ENCODE measurements around the gene TPP2. TPM values are rescaled to one million over a fixed set of nuclear protein-coding genes. Genes with fewer than 3 reads are reported as not detected.

TPP2 gene
- polyA plus RNA-seq, 4 donors, result 10.5 to 39.8 (median 15.4) TPM

GRCh38 chr13:102677122-102677521 is 80.3 kb downstream of the TPP2 start:
- 93 to 95% (median 94%) methylated on average over 4 of the region's 4 CpGs for WGBS, 3 donors
- H3K9me3 ChIP-seq (ENCODE audit: control insufficient read depth in 2 of 2, insufficient read depth in 1 of 2, low read depth in 1 of 2, low read length in 1 of 2), result no peaks in the 10 kb centered on the region

GRCh38 chr13:102678339-102679107 is 81.7 kb downstream of the TPP2 start:
- no peak overlapping the region for H3K27ac ChIP-seq (ENCODE audit: low read depth in 1 of 3, low read length in 2 of 3)
- no peak overlapping the region for H3K4me3 ChIP-seq (ENCODE audit: low read depth in 1 of 3, low read length in 3 of 3)
- DNase-seq (no peak), FAIRE-seq (no peak)
- H3K9me3 ChIP-seq (ENCODE audit: control insufficient read depth in 2 of 2, insufficient read depth in 1 of 2, low read depth in 1 of 2, low read length in 1 of 2), result no peaks in the 10 kb centered on the region
- H3K27me3 ChIP-seq (ENCODE audit: control insufficient read depth in 3 of 3, insufficient read depth in 3 of 3, low read length in 3 of 3), result no peaks in the 10 kb centered on the region
- 90 to 93% (median 92%) methylated on average over 5 of the region's 5 CpGs for WGBS, 3 donors
- peaks cover 4 to 8% (median 5%) of the 10 kb centered on the region in 3 donors for H3K36me3 ChIP-seq (ENCODE audit: control insufficient read depth in 3 of 3, insufficient read depth in 2 of 3, low read depth in 1 of 3, low read length in 3 of 3)
- H3K4me1 ChIP-seq (ENCODE audit: control insufficient read depth in 3 of 3, insufficient read depth in 2 of 3, low read depth in 1 of 3, low read length in 2 of 3), result no peaks in the 10 kb centered on the region

More at GRCh38 chr13:102677122-102677521, 80.3 kb downstream of the TPP2 start:
- peaks cover 4 to 13% (median 5%) of the 10 kb centered on the region in 3 donors for H3K36me3 ChIP-seq (ENCODE audit: control insufficient read depth in 3 of 3, insufficient read depth in 2 of 3, low read depth in 1 of 3, low read length in 3 of 3)
- no peak for DNase-seq
- FAIRE-seq, result no peak
- no peak overlapping the region for H3K27ac ChIP-seq (ENCODE audit: low read depth in 1 of 3, low read length in 2 of 3)
- no peaks in the 10 kb centered on the region for H3K27me3 ChIP-seq (ENCODE audit: control insufficient read depth in 3 of 3, insufficient read depth in 3 of 3, low read length in 3 of 3)
- no peaks in the 10 kb centered on the region for H3K4me1 ChIP-seq (ENCODE audit: control insufficient read depth in 3 of 3, insufficient read depth in 2 of 3, low read depth in 1 of 3, low read length in 2 of 3)
- no peak overlapping the region for H3K4me3 ChIP-seq (ENCODE audit: low read depth in 1 of 3, low read length in 3 of 3)

DNA sequence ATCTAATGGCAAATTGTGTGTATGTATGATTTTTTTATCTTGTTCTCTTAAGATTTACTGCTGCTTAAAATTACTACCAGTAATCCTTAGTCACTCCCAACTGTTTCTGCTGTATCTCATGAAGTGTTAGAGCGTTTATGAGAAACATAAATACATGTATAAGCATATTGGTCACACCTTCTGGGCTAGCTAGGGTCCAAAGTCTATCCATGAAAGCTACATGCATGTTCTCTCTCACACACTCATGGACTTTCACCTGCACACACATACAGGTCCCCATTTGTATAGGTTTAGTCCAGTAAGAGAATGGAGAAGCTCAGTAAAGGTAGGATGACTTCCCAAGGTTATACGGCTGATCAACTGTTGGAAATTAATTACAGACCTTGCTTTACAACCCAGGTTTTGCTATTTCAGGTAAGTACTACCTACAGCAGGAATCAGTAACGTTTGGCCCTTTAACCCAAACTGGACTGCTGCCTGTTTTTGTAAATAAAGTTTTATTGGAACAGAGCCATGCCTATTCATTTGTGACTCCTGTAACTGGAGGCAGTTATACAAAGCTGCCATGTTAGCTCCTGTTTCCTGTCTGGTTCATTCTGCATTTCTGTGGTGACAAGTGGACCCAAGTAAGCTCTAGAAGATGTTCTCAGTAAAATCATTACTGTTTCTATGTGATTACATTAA is 82.8 kb downstream of the TPP2 start:
- H3K9me3 ChIP-seq (ENCODE audit: control insufficient read depth in 2 of 2, insufficient read depth in 1 of 2, low read depth in 1 of 2, low read length in 1 of 2), result no peaks in the 10 kb centered on the region
- H3K27me3 ChIP-seq (ENCODE audit: control insufficient read depth in 3 of 3, insufficient read depth in 3 of 3, low read length in 3 of 3), result no peaks in the 10 kb centered on the region
- DNase-seq (peak; percentile 72 to 73), FAIRE-seq (no peak)
- peaks cover 3 to 6% (median 4%) of the 10 kb centered on the region in 3 donors for H3K36me3 ChIP-seq (ENCODE audit: control insufficient read depth in 3 of 3, insufficient read depth in 2 of 3, low read depth in 1 of 3, low read length in 3 of 3)
- no peak overlapping the region for H3K4me3 ChIP-seq (ENCODE audit: low read depth in 1 of 3, low read length in 3 of 3)
- H3K27ac ChIP-seq (ENCODE audit: low read depth in 1 of 3, low read length in 2 of 3), result no peak overlapping the region
- H3K4me1 ChIP-seq (ENCODE audit: control insufficient read depth in 3 of 3, insufficient read depth in 2 of 3, low read depth in 1 of 3, low read length in 2 of 3), result no peaks in the 10 kb centered on the region
- 51 to 63% (median 52%) methylated on average over 3 of the region's 3 CpGs for WGBS, 3 donors

- no peak overlapping the region for H3K4me3 ChIP-seq (ENCODE audit: low read depth in 1 of 3, low read length in 3 of 3)
- WGBS, 3 donors, result 71 to 80% (median 79%) methylated on average over 4 of the region's 4 CpGs
- no peak overlapping the region for H3K27ac ChIP-seq (ENCODE audit: low read depth in 1 of 3, low read length in 2 of 3)
- FAIRE-seq (no peak), DNase-seq (no peak)
- peaks cover 1 to 6% (median 4%) of the 10 kb centered on the region in 3 donors for H3K36me3 ChIP-seq (ENCODE audit: control insufficient read depth in 3 of 3, insufficient read depth in 2 of 3, low read depth in 1 of 3, low read length in 3 of 3)
- H3K27me3 ChIP-seq (ENCODE audit: control insufficient read depth in 3 of 3, insufficient read depth in 3 of 3, low read length in 3 of 3), result no peaks in the 10 kb centered on the region
- H3K4me1 ChIP-seq (ENCODE audit: control insufficient read depth in 3 of 3, insufficient read depth in 2 of 3, low read depth in 1 of 3, low read length in 2 of 3), result no peaks in the 10 kb centered on the region
- no peaks in the 10 kb centered on the region for H3K9me3 ChIP-seq (ENCODE audit: control insufficient read depth in 2 of 2, insufficient read depth in 1 of 2, low read depth in 1 of 2, low read length in 1 of 2)
Measured at GRCh38 chr13:102680133-102680717, 83.4 kb downstream of the TPP2 start.

DNA sequence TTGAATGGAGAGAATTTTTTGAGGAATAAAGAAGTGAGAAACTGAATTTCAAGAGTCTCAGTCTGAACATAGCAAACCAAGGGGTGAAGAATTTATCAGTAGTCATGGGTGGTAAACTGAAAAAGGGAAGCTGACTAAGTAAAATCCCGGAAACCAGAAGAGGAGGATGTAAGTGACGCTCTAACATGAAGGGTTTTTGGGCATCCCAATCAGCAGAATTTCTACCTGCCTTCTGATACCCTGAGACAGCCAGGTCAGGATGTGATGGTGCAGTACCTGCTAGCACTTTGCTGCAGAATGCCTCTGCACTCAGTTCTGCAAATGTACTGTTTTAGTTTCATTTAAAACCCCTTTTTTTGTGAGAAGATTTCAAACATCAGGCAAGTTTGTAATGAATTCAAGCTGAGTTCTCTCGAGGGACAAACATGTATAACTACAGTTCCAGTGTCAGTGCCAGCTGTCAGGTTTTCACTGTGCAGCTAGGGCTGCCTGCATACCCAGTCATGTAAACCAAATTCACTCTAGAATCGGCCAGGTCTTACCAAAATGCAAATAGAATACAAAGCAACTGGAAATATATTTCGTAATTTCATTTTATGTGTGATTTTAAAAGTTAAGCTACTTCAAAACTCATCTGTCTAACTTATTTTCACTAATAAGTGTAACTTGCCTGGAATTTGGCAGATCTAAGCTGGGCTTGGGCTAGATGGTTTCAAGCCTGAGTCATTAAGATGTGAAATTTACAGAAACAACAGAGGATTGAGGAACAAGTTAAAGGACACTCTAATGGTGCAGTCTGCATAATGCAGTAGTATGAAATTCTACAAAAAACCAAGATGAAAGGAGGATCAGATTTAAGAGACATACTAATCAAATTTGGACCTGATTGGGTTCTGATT is 84.3 kb downstream of the TPP2 start:
- Histone ChIP-seq H3K36me3 (ENCODE audit: control insufficient read depth in 3 of 3, insufficient read depth in 2 of 3, low read depth in 1 of 3, low read length in 3 of 3) (peaks cover 0 to 6% (median 4%) of the 10 kb centered on the region in 3 donors), H3K27me3 (ENCODE audit: control insufficient read depth in 3 of 3, insufficient read depth in 3 of 3, low read length in 3 of 3) (no peaks in the 10 kb centered on the region), H3K27ac (ENCODE audit: low read depth in 1 of 3, low read length in 2 of 3) (no peak overlapping the region), H3K4me3 (ENCODE audit: low read depth in 1 of 3, low read length in 3 of 3) (no peak overlapping the region), H3K4me1 (ENCODE audit: control insufficient read depth in 3 of 3, insufficient read depth in 2 of 3, low read depth in 1 of 3, low read length in 2 of 3) (no peaks in the 10 kb centered on the region), H3K9me3 (ENCODE audit: control insufficient read depth in 2 of 2, insufficient read depth in 1 of 2, low read depth in 1 of 2, low read length in 1 of 2) (no peaks in the 10 kb centered on the region)
- WGBS, 3 donors, result 72 to 80% (median 75%) methylated on average over 5 of the region's 5 CpGs
- no peak for FAIRE-seq
- peak in 1 of 2 donors; percentile 5 for DNase-seq

GRCh38 chr13:102682211-102682610 is 85.4 kb downstream of the TPP2 start:
- Histone ChIP-seq H3K27ac (ENCODE audit: low read depth in 1 of 3, low read length in 2 of 3) (no peak overlapping the region), H3K36me3 (ENCODE audit: control insufficient read depth in 3 of 3, insufficient read depth in 2 of 3, low read depth in 1 of 3, low read length in 3 of 3) (peaks cover 0 to 4% (median 4%) of the 10 kb centered on the region in 3 donors), H3K9me3 (ENCODE audit: control insufficient read depth in 2 of 2, insufficient read depth in 1 of 2, low read depth in 1 of 2, low read length in 1 of 2) (no peaks in the 10 kb centered on the region), H3K27me3 (ENCODE audit: control insufficient read depth in 3 of 3, insufficient read depth in 3 of 3, low read length in 3 of 3) (no peaks in the 10 kb centered on the region), H3K4me3 (ENCODE audit: low read depth in 1 of 3, low read length in 3 of 3) (no peak overlapping the region), H3K4me1 (ENCODE audit: control insufficient read depth in 3 of 3, insufficient read depth in 2 of 3, low read depth in 1 of 3, low read length in 2 of 3) (no peaks in the 10 kb centered on the region)
- WGBS, 3 donors, result 68 to 73% (median 68%) methylated on average over 4 of the region's 4 CpGs
- DNase-seq (no peak), FAIRE-seq (no peak)

GRCh38 chr13:102682727-102683126 is 85.9 kb downstream of the TPP2 start:
- H3K36me3 ChIP-seq (ENCODE audit: control insufficient read depth in 3 of 3, insufficient read depth in 2 of 3, low read depth in 1 of 3, low read length in 3 of 3), result peaks cover 0 to 4% (median 2%) of the 10 kb centered on the region in 3 donors
- no peak overlapping the region for H3K4me3 ChIP-seq (ENCODE audit: low read depth in 1 of 3, low read length in 3 of 3)
- H3K4me1 ChIP-seq (ENCODE audit: control insufficient read depth in 3 of 3, insufficient read depth in 2 of 3, low read depth in 1 of 3, low read length in 2 of 3), result no peaks in the 10 kb centered on the region
- DNase-seq (no peak), FAIRE-seq (no peak)
- no peak overlapping the region for H3K27ac ChIP-seq (ENCODE audit: low read depth in 1 of 3, low read length in 2 of 3)
- no peaks in the 10 kb centered on the region for H3K9me3 ChIP-seq (ENCODE audit: control insufficient read depth in 2 of 2, insufficient read depth in 1 of 2, low read depth in 1 of 2, low read length in 1 of 2)
- WGBS, 3 donors, result 56 to 73% (median 63%) methylated on average over 3 of the region's 3 CpGs
- H3K27me3 ChIP-seq (ENCODE audit: control insufficient read depth in 3 of 3, insufficient read depth in 3 of 3, low read length in 3 of 3), result no peaks in the 10 kb centered on the region

DNA sequence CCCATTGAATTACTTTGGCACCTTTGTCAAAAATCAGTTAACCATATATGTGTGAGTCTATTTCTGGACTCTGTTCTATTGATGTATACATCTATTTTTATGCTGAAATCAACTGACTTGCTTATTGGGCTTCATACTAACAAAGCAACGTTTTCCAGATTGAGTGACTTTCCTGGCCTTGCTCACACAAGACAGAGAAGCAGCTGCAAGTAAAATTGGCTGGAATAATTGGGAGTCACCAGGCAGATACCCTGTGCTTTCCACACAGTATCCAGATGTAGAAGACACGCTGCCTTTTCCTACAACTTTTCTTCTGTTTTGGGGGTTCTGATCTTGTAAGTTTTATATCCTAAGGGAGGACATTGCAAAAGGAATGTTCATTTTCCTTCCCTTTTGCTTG is 86.9 kb downstream of the TPP2 start:
- H3K27ac ChIP-seq (ENCODE audit: low read depth in 1 of 3, low read length in 2 of 3), result no peak overlapping the region
- H3K36me3 ChIP-seq (ENCODE audit: control insufficient read depth in 3 of 3, insufficient read depth in 2 of 3, low read depth in 1 of 3, low read length in 3 of 3), result peaks cover 0 to 2% (median 0%) of the 10 kb centered on the region in 3 donors
- 70 to 74% (median 73%) methylated on average over 2 of the region's 2 CpGs for WGBS, 3 donors
- no peaks in the 10 kb centered on the region for H3K9me3 ChIP-seq (ENCODE audit: control insufficient read depth in 2 of 2, insufficient read depth in 1 of 2, low read depth in 1 of 2, low read length in 1 of 2)
- no peak for DNase-seq
- no peak for FAIRE-seq
- H3K4me1 ChIP-seq (ENCODE audit: control insufficient read depth in 3 of 3, insufficient read depth in 2 of 3, low read depth in 1 of 3, low read length in 2 of 3), result no peaks in the 10 kb centered on the region
- no peak overlapping the region for H3K4me3 ChIP-seq (ENCODE audit: low read depth in 1 of 3, low read length in 3 of 3)
- H3K27me3 ChIP-seq (ENCODE audit: control insufficient read depth in 3 of 3, insufficient read depth in 3 of 3, low read length in 3 of 3), result peaks cover 0 to 7% (median 2%) of the 10 kb centered on the region in 3 donors

All from small intestine (tissue), 7 donors.